GM10266 (cell line): Measurements from ENCODE around the gene POLD4.
"Not testable (repeated sequence)": the region's sequence is repeated elsewhere in the genome, so short reads cannot be mapped to it uniquely, and the experiment has no call there.

Experiments
- DNase-seq: peaks from one replicate; pipeline ENCODE4 v3.0.0; 2012; ENCODE audit errors: extremely low spot score
- CTCF ChIP-seq: IDR thresholded peaks from 2 replicates; pipeline ENCODE4 v1.5.1; 2012; ENCODE audit warnings: mild to moderate bottlenecking, low read depth; ENCODE audit not compliant: control insufficient read depth, insufficient read depth; ENCODE audit errors: missing control alignments

The POLD4 gene

GRCh38 chr11:67353317-67354074 lies at the start of gene POLD4:
TSS of gene POLD4 (minus strand) at chr11:67353546. CDS start at chr11:67353399, 147 bp downstream.
- DNase-seq = peak; percentile 96
- TF ChIP-seq CTCF = no peak

DNA sequence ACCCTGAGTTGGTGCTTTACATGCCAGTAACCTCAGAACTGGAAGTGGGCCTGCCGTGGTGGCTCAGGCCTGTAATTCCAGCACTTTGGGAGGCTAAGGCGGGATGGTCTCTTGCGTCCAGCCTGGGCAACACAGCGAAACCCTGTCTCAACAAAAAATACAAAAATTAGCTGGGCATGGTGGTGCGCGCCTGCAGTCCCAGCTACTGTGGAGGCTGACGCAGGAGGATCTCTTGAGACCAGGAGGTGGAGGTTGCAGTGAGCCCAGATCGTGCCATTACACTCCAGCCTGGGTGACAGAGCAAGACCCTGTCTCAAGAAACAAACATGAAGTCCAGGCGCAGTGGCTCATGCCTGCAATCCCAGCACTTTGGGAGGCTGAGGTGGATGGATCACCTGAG lies 49.7 kb upstream of the POLD4 start:
- DNase-seq = not testable (repeated sequence)

DNA sequence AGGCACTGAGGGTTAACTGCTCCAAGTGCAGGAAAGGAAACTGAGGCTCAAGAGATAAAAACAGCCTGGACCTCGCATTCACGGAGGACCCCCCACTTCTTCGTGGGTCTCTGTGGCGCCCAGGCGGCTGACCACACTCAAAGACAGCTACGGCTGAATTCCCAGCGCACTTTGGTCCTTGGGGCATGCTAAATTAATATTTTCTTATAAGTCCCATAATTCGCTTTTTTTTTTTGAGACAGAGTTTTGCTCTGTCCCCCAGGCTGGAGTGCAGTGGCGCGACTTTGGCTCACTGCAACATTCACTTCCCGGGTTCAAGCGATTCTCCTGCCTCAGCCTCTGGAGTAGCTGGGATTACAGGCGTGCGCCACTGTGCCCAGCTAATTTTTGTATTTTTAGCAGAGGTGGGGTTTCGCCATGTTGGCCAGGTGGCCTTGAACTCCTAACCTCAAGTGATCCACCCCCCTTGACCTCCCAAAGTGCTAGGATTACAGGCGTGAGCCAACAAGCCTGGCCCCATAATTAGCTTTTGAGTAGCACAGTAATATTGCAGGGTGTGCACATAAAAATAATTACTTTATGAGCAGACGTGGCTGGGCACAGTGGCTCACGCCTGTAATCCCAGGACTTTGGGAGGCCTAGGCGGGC lies 49.0 kb upstream of the POLD4 start:
- not testable (repeated sequence) for DNase-seq

- peak; percentile 67 for TF ChIP-seq CTCF
- DNase-seq = peak; percentile 100
Observed at GRCh38 chr11:67401495-67402191, 48.3 kb upstream of the POLD4 start, which contains the start of gene PPP1CA. TSS of gene PPP1CA (minus strand) at chr11:67401858. CDS start at chr11:67401782, 76 bp downstream.

DNA sequence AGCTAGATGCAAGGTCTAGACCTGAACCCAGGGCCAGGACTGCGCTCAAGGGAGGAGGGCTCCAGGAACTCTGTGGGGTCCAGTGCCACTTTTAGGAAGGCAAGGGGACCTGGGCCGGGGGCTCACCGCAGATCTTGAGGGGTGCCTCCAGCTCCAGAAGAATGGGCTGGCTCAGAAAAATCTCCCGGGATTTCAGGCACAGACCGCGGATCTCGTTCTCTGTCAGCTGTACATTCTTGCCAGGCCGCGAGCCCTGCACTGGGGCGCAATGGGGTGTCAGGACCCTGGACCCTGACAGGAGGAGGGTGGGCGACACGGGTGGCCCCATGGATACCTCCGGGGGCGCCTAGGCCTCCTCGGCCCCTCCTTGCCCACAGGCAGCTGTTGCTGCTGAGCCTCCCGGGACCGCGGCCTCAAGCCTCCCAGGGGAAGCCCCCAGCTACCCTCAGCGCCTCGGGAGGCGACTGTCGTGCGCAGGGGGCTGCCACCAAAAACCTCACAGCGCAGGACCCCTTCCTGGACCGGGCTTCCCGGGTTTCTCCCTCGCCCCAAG lies 47.7 kb upstream of the POLD4 start:
- no peak for DNase-seq
- no peak for TF ChIP-seq CTCF

DNA sequence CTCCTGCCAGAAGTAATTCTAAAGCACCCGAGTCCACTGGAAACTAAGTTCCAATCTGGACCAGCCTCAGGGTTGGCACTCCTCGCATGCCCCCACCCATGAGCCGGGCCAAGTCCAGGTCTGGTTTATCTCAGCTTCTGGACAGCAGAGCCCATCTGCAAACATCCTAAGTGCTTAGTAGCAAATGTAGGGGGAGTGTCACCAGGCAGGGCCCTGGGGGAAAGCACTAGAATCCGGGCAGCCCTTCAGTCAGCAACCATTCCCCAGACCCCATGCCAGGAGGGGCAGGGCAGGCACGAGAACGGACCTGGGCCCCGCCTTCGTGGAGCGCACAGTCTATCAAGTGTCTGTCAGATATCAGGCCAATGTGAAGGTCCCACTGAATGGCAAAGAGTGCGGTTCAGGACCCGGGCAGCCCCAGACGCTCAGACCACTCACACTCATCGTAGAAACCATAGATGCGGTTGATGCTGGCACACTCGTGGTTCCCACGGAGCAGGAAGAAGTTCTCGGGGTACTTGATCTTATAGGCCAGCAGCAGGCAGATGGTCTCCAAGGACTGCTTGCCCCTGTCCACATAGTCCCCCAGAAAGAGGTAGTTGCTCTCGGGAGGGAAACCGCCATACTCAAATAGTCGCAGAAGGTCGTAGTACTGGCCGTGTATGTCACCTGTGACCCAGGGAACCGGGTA lies 47.0 kb upstream of the POLD4 start:
- no peak for TF ChIP-seq CTCF
- DNase-seq = no peak

DNA sequence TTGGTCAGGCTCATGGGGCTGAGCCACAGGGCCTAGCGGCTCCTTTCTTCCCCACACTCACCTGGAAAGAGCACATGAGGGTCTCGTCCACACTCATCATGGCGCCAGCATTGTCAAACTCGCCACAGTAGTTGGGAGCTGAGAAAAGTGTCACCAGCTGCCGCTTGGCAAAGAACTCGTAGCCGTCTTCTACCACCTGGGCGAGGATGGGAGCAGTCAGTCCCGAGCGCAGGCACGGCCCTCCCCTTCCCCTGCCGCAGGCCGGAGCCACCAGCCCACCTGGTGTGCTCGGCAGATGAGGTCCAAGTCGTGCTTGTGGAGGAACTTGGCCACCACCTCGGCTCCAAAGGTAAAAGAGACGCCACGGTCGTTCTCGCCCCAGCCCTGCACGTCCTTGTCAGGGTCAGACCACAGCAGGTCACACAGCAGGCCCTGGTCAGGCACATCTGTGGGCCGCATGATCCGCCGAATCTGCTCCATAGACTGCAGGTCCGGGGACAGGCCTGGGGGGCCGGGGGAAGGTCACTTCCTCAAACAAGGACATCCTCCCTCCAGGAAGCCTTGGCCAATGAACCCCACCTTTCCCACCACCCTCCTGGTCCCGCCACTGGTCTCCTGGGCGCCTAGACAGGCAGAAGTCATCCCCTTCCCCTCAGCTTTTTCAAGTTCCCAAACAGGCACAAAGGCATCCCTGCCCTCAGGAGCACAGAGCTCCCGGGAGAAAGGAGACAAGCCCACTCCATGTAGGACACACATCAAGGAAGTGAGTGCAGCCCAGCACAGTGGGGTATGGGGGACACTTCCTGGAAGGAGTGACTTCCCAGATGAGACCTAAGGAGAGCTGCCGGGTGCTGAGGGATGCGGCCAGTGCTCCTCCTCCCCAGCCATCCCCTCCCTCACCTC lies 45.6 kb upstream of the POLD4 start:
- no peak for DNase-seq
- TF ChIP-seq CTCF = no peak
